Adrenal gland (tissue), 12 donors: ENCODE results near the gene RER1. TPM values are rescaled to one million over a fixed set of nuclear protein-coding genes. Genes with fewer than 3 reads are reported as not detected.

Experiments used
- DNase-seq, 7 donors: peaks; one replicate each; pipeline ENCODE4 v3.0.0-alpha.2; 2019 to 2020
- H3K27ac ChIP-seq, 5 donors: fragments of 200-600 bp; sonication (generic) in 4 of 5; 1 replicate in 3 of 5; 2 replicates in 2 of 5; pipeline versions ENCODE4 v1.5.1 to v1.8.0; 2016 to 2020; ENCODE audit warnings: mild to moderate bottlenecking in 1 of 5
- H3K27me3 ChIP-seq: fragments of 200-600 bp; 2 replicates; pipeline ENCODE4 v1.8.0; 2021
- H3K36me3 ChIP-seq, 2 donors: fragments of 200-600 bp; replicated peaks in 1 of 2; 1 replicate in 1 of 2; 2 replicates in 1 of 2; pipeline versions ENCODE4 v1.5.1 to v1.8.0; 2018 to 2022
- H3K4me1 ChIP-seq, 2 donors: fragments of 200-600 bp; replicated peaks in 1 of 2; 1 replicate in 1 of 2; 2 replicates in 1 of 2; pipeline versions ENCODE4 v1.5.1 to v1.8.0; 2018 to 2021
- H3K4me3 ChIP-seq, 4 donors: fragments of 200-600 bp; sonication (generic) in 3 of 4; one replicate each; pipeline ENCODE4 v1.5.1; 2016 to 2018
- H3K9me3 ChIP-seq, 3 donors: fragments of 200-600 bp; sonication (generic) in 1 of 3; replicated peaks in 1 of 3; 1 replicate in 2 of 3; 2 replicates in 1 of 3; pipeline versions ENCODE4 v1.5.1 to v1.8.0; 2016 to 2021
- CTCF ChIP-seq, 6 experiments: fragments of 450-650 bp in 4 of 6; fragments of 200-600 bp in 2 of 6; sonication (generic) in 1 of 6; IDR thresholded peaks; 1 replicate in 5 of 6; 2 replicates in 1 of 6; pipeline versions ENCODE4 v1.5.1 to v1.8.0; 2016 to 2021; ENCODE audit warnings: antibody characterized with exemption in 6 of 6, mild to moderate bottlenecking in 2 of 6, moderate library complexity in 1 of 6
- POLR2A ChIP-seq, 2 donors: fragments of 450-650 bp; IDR thresholded peaks; one replicate each; pipeline ENCODE4 v1.6.1; 2017; ENCODE audit warnings: antibody characterized with exemption in 2 of 2, mild to moderate bottlenecking in 2 of 2, moderate library complexity in 1 of 2
- whole genome bisulfite sequencing, 4 donors: extraction: QIAGEN DNeasy Blood & Tissue Kit in 2 of 4; methylation state at CpG; one replicate each; pipeline versions ENCODE4 v1.1.5 to v1.1.7; 2013 to 2017; 5-methylcytosine and 5-hydroxymethylcytosine counted together
- intact Hi-C, 2 donors: fragments of 100-400 bp; cut with DNase I; formaldehyde crosslinking; loops; one replicate each; pipeline versions ENCODE4 v1.14.1 to v1.15.0; 2022 to 2023
- polyA plus RNA-seq, 3 donors: library from polyadenylated mRNA; stranded (reverse); fragments of 200-250 nt in 2 of 3; fragments of 350-450 nt in 1 of 3; fragmentation: Illumina TruSeq in 1 of 3; extraction: RNeasy Lipid Tissue Mini Kit (QIAGEN cat#74804) in 1 of 3; gene quantifications; one replicate each; pipeline ENCODE4 v1.2.3, GENCODE V29; 2013 to 2014
- total RNA-seq, 9 donors: library from RNA; depleted of rRNA in 4 of 9; stranded (reverse); fragments of >200 nt in 4 of 9; fragments of 120-200 nt in 1 of 9; fragmentation: NEBNext Ultra II Directional in 1 of 9; extraction: Animal tissue kit (Norgen Biotek cat#: 25700) in 1 of 9; gene quantifications; one replicate each; pipeline versions ENCODE4 v1.1.0 to v1.2.4, GENCODE V29; 2013 to 2023
- donor health status: healthy with polysubstance abuse.
- donor health status: Bipolar disorder and iron deficiency.
- donor health status: DM: yes; HTN: yes; CAD: no.
- donor health status: DM: no; HTN: no; CAD: no.
- donor health status: DM: no; HTN: no; CAD: no.
- donor health status: DM: yes; HTN: yes; CAD: no.

Gene RER1
- total and polyA plus RNA-seq, 12 donors: 106 to 345 (median 167) TPM

- H3K36me3 ChIP-seq: no peaks in the 10 kb centered on the region
- 0 to 69% (median 47%) methylated on average over 1 to 13 of the region's 13 CpGs for WGBS, 4 donors
- no peak overlapping the region for H3K4me3 ChIP-seq
- no peak for TF ChIP-seq POLR2A (IDR thresholded peaks at IDR 0.05)
- no peak for TF ChIP-seq CTCF (IDR thresholded peaks at IDR 0.05)
- H3K4me1 ChIP-seq: no peaks in the 10 kb centered on the region
- H3K27ac ChIP-seq: no peak overlapping the region
- peaks cover 41% of the 10 kb centered on the region for H3K27me3 ChIP-seq
- intact Hi-C loops: no loop called here
- no peaks in the 10 kb centered on the region for H3K9me3 ChIP-seq
- DNase-seq: peak in 1 of 7 donors; percentile 63
Observed at GRCh38 chr1:2441746-2442145, 50.1 kb downstream of the RER1 start.

GRCh38 chr1:2442661-2443060, 51.0 kb downstream of the RER1 start:
- intact Hi-C loops: no loop called here
- peaks cover 41% of the 10 kb centered on the region for H3K27me3 ChIP-seq
- H3K4me1 ChIP-seq: no peaks in the 10 kb centered on the region
- no peak overlapping the region for H3K27ac ChIP-seq
- no peak for TF ChIP-seq CTCF (IDR thresholded peaks at IDR 0.05)
- TF ChIP-seq POLR2A (IDR thresholded peaks at IDR 0.05): no peak
- no peaks in the 10 kb centered on the region for H3K9me3 ChIP-seq
- DNase-seq: no peak
- no peaks in the 10 kb centered on the region for H3K36me3 ChIP-seq
- no peak overlapping the region for H3K4me3 ChIP-seq
- 33 to 60% (median 47%) methylated on average over 2 to 6 of the region's 6 CpGs for WGBS, 4 donors

- peaks cover 41% of the 10 kb centered on the region for H3K27me3 ChIP-seq
- H3K36me3 ChIP-seq: no peaks in the 10 kb centered on the region
- no peak overlapping the region for H3K4me3 ChIP-seq
- H3K9me3 ChIP-seq: no peaks in the 10 kb centered on the region
- peak in 2 of 6 experiments; percentile 5 to 33 for TF ChIP-seq CTCF (IDR thresholded peaks at IDR 0.05)
- TF ChIP-seq POLR2A (IDR thresholded peaks at IDR 0.05): no peak
- no peak for DNase-seq
- H3K27ac ChIP-seq: no peak overlapping the region
- WGBS, 4 donors: 0 to 2% (median 1%) methylated on average over 20 to 101 of the region's 107 CpGs
- intact Hi-C loops: no loop called here
- no peaks in the 10 kb centered on the region for H3K4me1 ChIP-seq
Observed at GRCh38 chr1:2443277-2444137, 51.9 kb downstream of the RER1 start.

GRCh38 chr1:2444138-2444591, 52.5 kb downstream of the RER1 start:
- Histone ChIP-seq H3K9me3 (no peaks in the 10 kb centered on the region), H3K27me3 (peaks cover 41% of the 10 kb centered on the region), H3K27ac (no peak overlapping the region), H3K36me3 (no peaks in the 10 kb centered on the region), H3K4me1 (no peaks in the 10 kb centered on the region), H3K4me3 (no peak overlapping the region)
- intact Hi-C loops: no loop called here
- DNase-seq: no peak
- no peak for TF ChIP-seq POLR2A (IDR thresholded peaks at IDR 0.05)
- WGBS, 4 donors: 7 to 42% (median 33%) methylated on average over 11 to 27 of the region's 27 CpGs
